Left colon (tissue), 2 donors: Measurements from ENCODE around the gene FAR2. TPM values are rescaled to one million over a fixed set of nuclear protein-coding genes. Genes with fewer than 3 reads are reported as not detected.
A peak's percentile ranks its signal among the peaks of the same experiment; 100 is the strongest.
"Not testable (repeated sequence)": the region's sequence is repeated elsewhere in the genome, so short reads cannot be mapped to it uniquely, and the experiment has no call there.

ENCODE experiments used
- ATAC-seq: fragments of 200-7000 bp; cut with Tn5 transposase; one replicate; pipeline ENCODE4 v1.9.1; 2020; ENCODE audit warnings: mild to moderate bottlenecking, moderate library complexity
- DNase-seq, 2 donors: peaks; one replicate each; pipeline ENCODE4 v3.0.0-alpha.2; 2020
- intact Hi-C, 2 donors: fragments of 100-400 bp; cut with DNase I in 1 of 2; cut with micrococcal nuclease in 1 of 2; formaldehyde crosslinking; loops; one replicate each; pipeline versions ENCODE4 v1.11.2 to v1.14.0; 2022; cut with DNase I, micrococcal nuclease
- total RNA-seq, 2 donors: library from RNA; stranded (reverse); fragmentation: NEBNext Ultra II Directional; extraction: Animal tissue kit (Norgen Biotek cat#: 25700); gene quantifications; one replicate each; pipeline ENCODE4 v1.2.1, GENCODE V29; 2021
- donor health status: DM: no; HTN: no; CAD: no.
- donor health status: DM: yes; HTN: yes; CAD: no.

The FAR2 gene
- total RNA-seq, 2 donors from 2014 or later, result 72.8 to 73.2 TPM

DNA sequence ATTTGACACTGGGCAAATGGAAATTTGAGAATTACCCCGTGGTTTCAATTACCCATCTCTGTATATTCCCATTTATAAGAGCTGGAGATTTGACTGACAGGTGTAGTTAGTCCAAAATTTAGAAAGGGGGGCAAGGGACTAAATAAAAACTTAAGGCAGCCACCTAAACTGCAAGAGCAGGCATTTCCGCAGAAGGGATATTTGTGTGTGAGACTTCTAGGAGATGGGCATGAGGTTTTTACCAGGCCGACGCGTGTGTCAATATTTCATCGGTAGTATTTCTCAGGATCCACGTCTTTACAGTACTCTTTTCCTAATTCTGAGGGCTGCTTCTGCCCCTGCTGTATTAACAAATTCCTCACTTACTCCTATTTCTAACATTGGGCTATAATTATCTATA lies 1.4 kb downstream of the FAR2 start:
- no peak for DNase-seq
- intact Hi-C loops, result no loop called here
- no peak for ATAC-seq

DNA sequence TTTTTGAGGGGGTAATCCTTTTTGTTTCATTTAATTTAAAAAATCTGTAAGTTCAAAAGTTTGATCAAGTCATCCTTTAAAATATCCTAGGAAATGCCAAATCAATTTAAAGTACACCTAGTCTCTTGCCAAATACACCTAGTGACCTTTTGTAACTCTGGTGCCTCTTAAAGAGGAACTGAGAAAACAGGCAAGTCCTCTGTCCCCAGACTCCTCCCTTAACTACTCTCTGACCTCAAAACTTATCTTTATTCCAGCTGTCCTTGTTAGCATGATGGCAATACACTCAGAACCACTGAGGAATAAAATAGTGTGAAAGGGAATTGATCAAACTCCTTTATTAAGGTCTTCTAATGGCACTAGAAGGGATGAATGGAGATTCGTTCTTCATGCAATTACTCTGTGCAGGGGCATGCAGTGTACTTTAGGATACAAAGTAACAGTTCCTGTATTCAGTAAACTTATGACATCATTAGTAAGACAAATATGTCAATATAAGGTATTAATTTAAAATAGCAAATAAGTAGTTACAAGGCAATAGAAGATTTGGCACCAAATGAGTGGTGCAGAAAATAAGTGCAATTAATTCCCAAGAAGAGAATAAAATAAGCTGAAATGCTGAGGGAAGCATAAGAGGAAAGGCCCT lies 3.3 kb downstream of the FAR2 start:
- ATAC-seq (peak; percentile 46), DNase-seq (no peak)
- intact Hi-C loops, result no loop called here

DNA sequence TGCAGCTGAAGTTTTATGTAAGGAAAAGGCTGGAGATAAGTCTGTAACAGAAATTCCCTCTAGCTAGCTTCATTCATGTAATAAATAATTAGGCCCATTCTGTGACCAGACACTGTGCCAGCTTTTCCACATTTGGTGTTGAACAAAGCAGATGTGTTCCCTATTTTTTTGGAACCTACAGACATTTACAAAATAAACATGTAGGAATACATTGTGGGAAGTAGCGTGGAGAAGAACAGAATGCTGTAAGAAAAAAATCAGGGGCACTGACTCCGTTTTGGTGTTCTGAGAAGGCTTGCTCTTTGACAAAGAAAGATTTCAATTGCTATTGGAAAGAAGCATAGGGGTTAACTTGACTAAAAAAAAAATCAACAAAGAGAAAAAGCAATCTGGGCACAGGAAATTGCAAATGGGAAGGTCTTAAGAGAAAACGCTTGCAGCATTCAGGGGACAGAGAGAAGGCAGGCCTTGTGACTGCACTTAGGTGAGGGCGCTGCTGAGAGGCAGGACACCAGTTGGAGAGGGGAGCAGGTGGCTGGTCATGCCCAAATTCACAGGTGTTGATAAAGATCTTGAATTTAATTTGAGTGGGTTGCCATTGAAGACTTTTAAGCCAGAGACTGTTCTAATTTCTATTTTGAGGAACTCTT lies 4.0 kb downstream of the FAR2 start:
- ATAC-seq, result no peak
- peak in 1 of 2 donors; percentile 42 for DNase-seq
- intact Hi-C loops, result no loop called here

- DNase-seq, result no peak
- intact Hi-C loops, result no loop called here
Observed at GRCh38 chr12:29155079-29155478, 6.0 kb downstream of the FAR2 start.

DNA sequence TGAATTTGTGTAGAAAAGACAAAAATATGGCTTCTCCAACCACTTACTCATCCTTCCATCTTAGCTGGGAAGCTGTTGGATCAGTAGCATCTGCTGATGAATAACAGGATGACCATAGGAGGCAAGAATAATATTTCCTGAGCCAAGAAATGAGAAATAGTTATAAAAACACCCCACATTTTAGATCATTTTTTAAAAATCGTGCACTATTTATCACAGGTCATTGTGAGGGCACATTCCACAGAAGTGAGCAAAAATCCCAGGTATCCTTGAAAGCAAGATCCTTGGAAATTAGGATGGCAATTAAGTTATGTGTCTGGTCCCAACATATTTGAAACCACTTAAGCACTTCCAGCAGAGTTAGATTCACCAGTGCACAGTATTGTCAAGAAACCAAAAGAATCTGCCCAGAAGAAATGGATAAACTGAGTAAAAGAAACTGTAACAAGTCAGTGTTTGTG lies 8.4 kb downstream of the FAR2 start:
- no peak for DNase-seq
- intact Hi-C loops, result no loop called here
- ATAC-seq, result no peak

More at GRCh38 chr12:29155079-29155478, 6.0 kb downstream of the FAR2 start:
- ATAC-seq, result no peak

DNA sequence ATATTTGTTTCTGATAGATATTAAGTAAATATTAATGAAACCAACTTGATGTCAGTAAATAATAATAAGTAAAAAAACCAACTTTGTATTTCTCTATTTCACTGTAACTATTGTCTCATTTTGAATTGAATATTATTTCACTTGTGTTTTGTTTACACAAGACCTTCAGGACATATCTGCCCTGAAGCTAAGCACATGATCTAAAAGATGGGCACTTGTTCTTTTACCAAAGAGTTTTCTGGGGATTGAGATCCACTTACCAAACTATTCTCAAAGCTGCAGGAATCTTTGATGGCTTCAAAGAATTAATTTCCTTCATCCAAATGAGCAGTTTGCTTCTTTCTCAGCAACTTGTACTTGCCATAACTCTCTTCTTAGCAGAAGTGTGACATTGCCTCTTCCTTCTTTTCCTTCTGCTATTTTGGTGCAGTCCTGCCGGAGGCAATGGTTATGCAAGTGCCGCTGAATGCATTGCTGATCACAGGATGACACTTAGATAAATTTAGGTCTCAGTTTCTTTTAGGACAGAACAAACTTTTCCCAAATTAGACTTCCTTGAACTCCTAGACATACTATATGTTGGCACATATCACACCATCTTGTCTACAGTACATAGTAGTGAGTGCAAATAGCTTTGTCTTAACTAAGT lies 9.2 kb downstream of the FAR2 start:
- intact Hi-C loops, result no loop called here

GRCh38 chr12:29159661-29160060 lies 10.6 kb downstream of the FAR2 start:
- intact Hi-C loops, result no loop called here
- DNase-seq (no peak), ATAC-seq (no peak)

More for the DNA sequence above, 9.2 kb downstream of the FAR2 start:
- DNase-seq (no peak), ATAC-seq (no peak)

DNA sequence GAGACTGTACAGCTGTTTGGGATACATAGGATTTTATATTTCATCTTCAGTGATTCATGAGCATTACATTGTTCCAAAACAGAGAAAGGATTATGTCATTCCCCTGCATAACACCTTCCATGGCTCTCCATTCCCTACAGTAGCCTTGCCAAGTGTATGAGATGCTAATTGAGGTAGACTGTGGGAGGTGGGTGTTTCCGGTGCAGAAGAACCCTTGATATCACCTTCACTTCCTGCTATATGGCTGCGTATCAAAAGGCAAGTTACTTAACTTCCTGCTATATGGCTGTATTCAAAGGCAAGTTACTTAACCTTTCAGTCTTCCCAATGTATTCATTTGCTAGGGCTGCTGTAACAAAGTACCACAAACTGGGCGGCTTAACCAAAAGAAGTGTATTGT lies 11.2 kb downstream of the FAR2 start:
- no peak for DNase-seq
- intact Hi-C loops, result no loop called here
- peak; percentile 35 for ATAC-seq

- DNase-seq, result no peak
- ATAC-seq, result no peak
- intact Hi-C loops, result no loop called here
Observed at GRCh38 chr12:29163146-29163545, 14.1 kb downstream of the FAR2 start.

DNA sequence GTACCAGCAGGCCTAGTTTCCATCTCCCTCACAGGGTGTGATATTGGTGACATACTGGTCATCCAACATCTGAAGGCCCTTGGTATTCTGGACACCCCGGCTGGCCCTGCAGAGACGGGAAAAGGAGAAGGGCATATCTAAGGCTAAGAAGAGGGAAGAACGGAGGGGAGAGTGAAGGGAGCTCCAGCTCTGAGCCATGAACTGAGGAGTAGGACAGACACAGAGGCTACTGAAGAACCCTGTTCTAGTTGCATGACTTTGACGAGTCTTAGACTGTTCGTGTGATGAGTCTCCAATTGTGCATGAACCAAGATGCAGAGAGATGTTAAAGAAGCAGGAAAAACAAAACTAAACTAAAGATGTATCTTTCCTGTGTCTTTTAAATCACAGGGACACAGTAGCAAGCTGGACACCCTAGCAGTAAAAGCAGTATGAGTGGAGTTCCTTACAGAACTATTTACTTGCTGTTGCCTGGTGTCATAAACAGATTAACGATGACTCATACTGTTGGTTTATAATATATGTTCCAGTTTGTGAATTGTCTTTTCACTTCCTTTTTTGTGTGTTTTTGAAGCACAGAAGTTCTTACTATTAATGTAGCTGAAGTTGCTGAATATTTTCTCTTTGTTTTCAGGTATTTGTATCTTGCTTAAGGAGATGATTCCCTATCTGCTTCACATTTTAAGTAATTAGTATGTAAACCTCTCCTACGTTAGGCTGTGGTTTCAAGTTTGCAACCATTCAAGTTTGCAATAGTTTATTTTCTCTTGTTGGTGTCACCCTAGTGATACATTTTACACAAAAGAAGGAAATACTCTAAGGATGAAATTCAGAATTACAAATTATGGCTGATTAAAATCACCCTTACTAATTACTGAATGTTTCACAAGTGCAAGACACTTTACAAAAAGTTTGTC lies 15.7 kb downstream of the FAR2 start:
- DNase-seq, result no peak
- ATAC-seq, result peak; percentile 86
- intact Hi-C loops, result no loop called here

GRCh38 chr12:29167445-29167844 lies 18.4 kb downstream of the FAR2 start:
- intact Hi-C loops, result no loop called here
- no peak for DNase-seq
- ATAC-seq, result peak; percentile 36

DNA sequence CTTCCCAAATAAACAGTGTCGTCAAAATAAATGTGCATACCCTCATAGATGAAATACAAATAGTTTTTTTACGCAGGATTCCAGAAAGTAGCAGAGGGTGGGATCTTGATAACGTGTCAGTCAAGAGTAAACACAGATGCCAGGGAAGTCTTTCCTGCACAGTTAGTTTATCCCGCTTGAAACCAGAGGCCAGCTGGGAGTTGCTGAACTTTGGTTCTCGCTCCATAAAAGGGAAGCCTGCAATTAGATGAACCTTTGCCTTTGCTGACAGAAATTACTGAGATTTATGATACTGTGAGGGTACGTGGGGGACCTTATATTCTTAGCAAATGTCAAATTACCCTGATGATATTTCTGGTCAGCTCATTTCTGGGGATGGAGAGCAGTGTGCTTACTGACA lies 18.9 kb downstream of the FAR2 start:
- ATAC-seq (peak; percentile 84), DNase-seq (peak; percentile 42 to 75)
- intact Hi-C loops, result no loop called here

- intact Hi-C loops, DNase-seq, ATAC-seq: not testable (repeated sequence)
Observed at GRCh38 chr12:29169978-29170377, 20.9 kb downstream of the FAR2 start.

DNA sequence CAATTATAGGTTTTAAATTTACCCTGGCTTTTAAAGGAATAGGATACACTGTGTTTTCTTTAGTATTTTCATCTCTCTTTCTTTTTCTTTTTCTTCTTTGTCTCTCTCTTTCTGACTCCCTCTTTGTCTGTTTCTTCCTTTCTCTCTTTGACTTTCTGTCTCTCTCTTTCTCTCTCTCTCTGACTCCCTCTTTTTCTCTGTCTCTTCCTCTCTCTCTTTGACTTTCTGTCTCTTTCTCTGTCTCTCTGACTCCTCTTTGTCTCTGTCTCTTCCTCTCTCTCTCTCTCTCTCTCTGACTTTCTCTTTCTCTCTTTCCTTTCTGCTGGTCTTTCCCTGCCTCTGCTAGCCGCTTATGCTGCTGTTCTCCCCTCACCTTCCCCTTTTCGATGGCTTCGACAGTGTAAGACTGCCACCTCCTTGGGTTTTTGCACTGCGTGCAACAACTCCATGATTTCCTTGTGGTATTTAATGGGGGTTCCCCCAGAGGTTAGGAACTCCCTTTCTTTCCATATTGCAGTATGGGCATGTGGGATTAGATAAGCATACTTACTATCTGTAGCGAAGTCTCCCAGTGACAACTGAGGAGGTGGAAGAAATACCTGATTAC lies 21.5 kb downstream of the FAR2 start:
- DNase-seq, ATAC-seq, intact Hi-C loops: not testable (repeated sequence)

- no peak for ATAC-seq
- intact Hi-C loops, result no loop called here
- DNase-seq, result no peak
Observed at GRCh38 chr12:29171421-29172258, 22.6 kb downstream of the FAR2 start.

DNA sequence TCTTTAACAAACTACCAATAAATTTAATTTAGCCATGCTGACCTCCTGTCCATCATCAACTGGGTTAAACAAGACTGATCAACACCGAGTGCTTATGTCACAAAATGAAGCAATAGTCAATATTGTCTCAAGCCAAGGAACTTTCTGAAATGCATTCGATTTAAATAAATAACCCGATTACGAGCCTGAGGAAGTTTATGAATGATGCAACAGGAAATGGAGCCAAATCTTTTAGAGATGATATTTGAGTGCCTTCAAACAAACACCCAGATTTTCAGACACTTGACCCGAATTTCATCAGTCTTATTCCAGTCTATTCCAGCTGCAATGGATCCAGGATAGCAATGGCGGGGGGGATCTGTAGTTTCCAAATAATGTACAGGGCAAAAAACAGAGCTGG lies 27.9 kb downstream of the FAR2 start:
- ATAC-seq, result no peak
- DNase-seq, result no peak
- intact Hi-C loops, result no loop called here

DNA sequence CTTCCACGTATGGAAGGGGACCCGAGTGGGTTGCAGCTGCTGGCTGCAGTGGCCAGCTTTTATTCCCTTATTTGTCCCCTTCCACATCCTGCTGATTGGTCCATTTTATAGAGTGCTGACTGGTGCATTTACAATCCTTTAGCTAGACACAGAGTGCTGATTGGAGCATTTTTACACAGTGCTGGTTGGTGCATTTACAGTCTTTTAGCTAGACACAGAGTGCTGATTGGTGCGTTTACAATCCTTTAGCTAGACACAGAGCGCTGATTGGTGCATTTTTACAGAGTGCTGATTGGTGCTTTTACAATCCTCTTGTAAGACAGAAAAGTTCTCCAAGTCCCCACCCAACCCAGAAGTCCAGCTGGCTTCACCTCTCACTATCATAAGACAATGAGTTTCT lies 33.2 kb downstream of the FAR2 start:
- DNase-seq, ATAC-seq, intact Hi-C loops: not testable (repeated sequence)

DNA sequence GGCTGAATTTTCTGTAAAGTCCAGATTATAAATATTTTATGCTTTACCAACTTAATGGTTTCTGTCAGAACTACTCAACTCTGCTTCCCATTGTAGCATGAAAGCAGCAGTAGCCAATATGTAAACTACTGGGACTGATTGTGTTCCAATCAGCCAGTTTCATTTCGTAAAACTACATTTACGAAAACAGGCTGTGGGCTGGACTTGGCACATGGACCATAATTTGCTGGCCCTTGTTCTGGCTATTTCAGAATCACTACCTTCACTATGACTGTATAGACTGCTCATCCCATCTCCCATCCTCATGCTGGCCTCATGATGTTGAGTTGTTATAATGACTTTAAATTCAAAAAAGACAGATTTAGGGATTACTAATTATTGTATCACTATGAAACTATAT lies 38.7 kb downstream of the FAR2 start:
- ATAC-seq, result no peak
- intact Hi-C loops, result no loop called here
- no peak for DNase-seq
